GM21367 (cell line): ENCODE data around the gene PCDHGA1.

Experiments
- ATAC-seq: cut with Tn5 transposase; IDR thresholded peaks from one replicate; pipeline ENCODE4 v1.9.1; 2021; ENCODE audit not compliant: unreplicated experiment

The PCDHGA1 gene

GRCh38 chr5:141490271-141490670, 160.0 kb downstream of the PCDHGA1 start:
- no peak for ATAC-seq

GRCh38 chr5:141490771-141491170, 160.5 kb downstream of the PCDHGA1 start:
- no peak for ATAC-seq

GRCh38 chr5:141491323-141492167, 161.2 kb downstream of the PCDHGA1 start:
- ATAC-seq: no peak

- no peak for ATAC-seq
Observed at GRCh38 chr5:141492168-141492885, 162.0 kb downstream of the PCDHGA1 start.

GRCh38 chr5:141493500-141494422, 163.4 kb downstream of the PCDHGA1 start:
- ATAC-seq: no peak

GRCh38 chr5:141494761-141495452, 164.6 kb downstream of the PCDHGA1 start:
- ATAC-seq: no peak

- ATAC-seq: no peak
Observed at GRCh38 chr5:141495453-141495811, 165.1 kb downstream of the PCDHGA1 start.

GRCh38 chr5:141496038-141496437, 165.7 kb downstream of the PCDHGA1 start:
- ATAC-seq: no peak

GRCh38 chr5:141501761-141502160, 171.4 kb downstream of the PCDHGA1 start:
- ATAC-seq: no peak

GRCh38 chr5:141503681-141504080, 173.4 kb downstream of the PCDHGA1 start:
- ATAC-seq: no peak

- ATAC-seq: no peak
Observed at GRCh38 chr5:141504216-141504615, 173.9 kb downstream of the PCDHGA1 start.

GRCh38 chr5:141506381-141507155, 176.3 kb downstream of the PCDHGA1 start:
- ATAC-seq: no peak

GRCh38 chr5:141507387-141508091, 177.2 kb downstream of the PCDHGA1 start:
- no peak for ATAC-seq

GRCh38 chr5:141508440-141508797, 178.1 kb downstream of the PCDHGA1 start:
- no peak for ATAC-seq

GRCh38 chr5:141508798-141509611, 178.7 kb downstream of the PCDHGA1 start:
- no peak for ATAC-seq

- no peak for ATAC-seq
Observed at GRCh38 chr5:141510160-141510559, 179.8 kb downstream of the PCDHGA1 start.

- ATAC-seq: peak; percentile 35
Observed at GRCh38 chr5:141510850-141511601, 180.7 kb downstream of the PCDHGA1 start.
